Measurements from ENCODE around the gene ABLIM1.

Gene ABLIM1

DNA sequence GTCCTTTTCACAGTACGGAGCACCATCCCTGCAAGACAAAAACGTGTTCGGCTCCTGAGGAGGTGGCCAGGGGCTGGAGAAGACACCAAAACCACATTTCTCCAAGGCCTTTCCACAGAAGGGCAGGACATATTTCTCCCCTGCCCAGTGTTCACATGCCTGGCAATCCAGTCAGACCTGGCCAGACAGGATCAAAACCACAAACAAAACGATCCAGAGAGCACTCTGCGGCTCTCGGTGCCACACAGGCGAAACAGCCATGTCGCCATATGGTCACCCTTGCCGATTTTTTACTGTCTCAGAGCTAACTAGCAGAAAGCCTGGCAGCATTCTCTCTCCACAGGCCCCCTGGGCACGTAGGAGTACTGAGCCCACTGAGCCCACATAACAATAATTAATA, 113.0 kb downstream of the ABLIM1 start:
- DNase-seq (ENCODE audit: low spot score) = no peak

- no peak for DNase-seq (ENCODE audit: low spot score)
Measured at GRCh38 chr10:114544045-114544659, 113.9 kb downstream of the ABLIM1 start.

DNA sequence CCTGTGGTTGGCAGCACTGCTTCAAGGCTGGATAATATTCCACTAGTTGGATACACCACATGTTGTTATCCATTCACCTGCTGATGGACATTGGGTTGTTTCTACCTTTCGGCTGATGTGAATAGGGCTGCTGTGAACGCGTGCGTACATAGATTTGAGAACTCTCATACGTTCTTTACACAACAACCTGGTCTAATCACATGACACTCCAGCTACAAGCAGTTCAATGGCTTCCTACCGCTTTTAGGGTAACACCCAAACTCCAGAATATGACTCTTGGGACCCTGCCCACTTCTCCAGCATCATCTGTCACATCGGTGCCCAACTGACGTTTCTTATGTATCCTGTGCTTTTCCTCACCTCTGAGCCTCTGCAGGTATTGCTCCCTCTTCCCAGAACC, 114.6 kb downstream of the ABLIM1 start:
- DNase-seq (ENCODE audit: low spot score) = no peak

DNA sequence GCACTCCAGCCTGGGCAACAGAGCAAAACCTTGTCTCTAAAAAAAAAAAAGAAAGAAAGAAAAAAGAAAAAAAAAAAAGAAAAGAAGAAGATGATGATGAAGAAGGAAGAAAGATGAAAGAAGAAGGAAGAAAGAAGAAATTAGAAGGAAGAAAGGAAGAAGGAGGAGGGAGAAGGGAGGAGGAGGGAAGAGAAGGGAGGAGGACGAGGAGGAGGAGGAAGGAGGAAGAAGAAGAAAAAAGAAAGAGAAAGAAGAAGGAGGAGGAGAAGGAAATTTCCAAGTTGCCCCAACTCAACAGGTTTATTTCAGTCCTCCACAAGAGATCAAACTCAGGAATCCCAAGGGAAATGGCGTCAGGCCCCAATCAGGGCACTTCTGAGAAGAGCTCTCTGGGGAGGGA, 115.7 kb downstream of the ABLIM1 start:
- no peak for DNase-seq (ENCODE audit: low spot score)

DNA sequence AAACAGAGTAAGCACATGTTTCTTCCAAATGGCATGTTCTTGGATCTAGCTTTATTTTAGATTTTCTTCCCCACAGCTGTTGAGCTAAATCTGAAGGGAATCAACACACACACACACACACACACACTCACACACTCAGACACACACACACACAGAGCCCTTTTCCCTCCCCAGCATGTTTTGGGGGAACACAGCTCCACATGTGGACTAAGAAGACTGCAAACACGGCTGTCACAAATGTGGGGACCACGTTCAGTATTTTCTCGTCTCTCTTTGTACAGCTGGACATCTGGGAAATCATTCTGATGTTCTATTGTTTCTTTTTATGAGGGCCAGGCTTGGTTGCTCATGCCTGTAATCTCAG, 116.3 kb downstream of the ABLIM1 start:
- DNase-seq (ENCODE audit: low spot score) = no peak

GRCh38 chr10:114541081-114541796, 116.8 kb downstream of the ABLIM1 start:
- DNase-seq (ENCODE audit: low spot score) = no peak

GRCh38 chr10:114540236-114540635, 117.8 kb downstream of the ABLIM1 start:
- no peak for DNase-seq (ENCODE audit: low spot score)

GRCh38 chr10:114539623-114540022, 118.5 kb downstream of the ABLIM1 start:
- no peak for DNase-seq (ENCODE audit: low spot score)

GRCh38 chr10:114538181-114538906, 119.7 kb downstream of the ABLIM1 start:
- DNase-seq (ENCODE audit: low spot score) = no peak

DNA sequence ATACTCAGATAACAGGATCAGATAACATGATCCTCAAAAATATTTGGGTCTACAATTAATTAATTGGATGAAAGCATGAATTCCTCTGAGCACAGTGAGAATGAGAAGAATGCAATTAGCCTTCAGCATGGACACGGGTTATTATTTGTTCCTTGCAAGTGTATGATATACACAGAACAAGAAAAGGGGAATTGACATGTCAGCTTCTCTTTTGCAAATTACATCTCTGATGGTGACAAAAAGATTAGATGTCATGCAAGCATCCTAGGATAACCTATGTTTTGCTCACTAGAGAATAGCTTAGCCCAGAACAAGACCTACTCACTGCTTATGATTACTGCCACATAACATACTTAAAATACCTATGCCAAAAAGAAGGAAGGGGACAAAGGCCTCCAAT, 120.3 kb downstream of the ABLIM1 start:
- no peak for DNase-seq (ENCODE audit: low spot score)

- DNase-seq (ENCODE audit: low spot score) = no peak
Measured at GRCh38 chr10:114534571-114534981, 123.5 kb downstream of the ABLIM1 start.

GRCh38 chr10:114532226-114532625, 125.8 kb downstream of the ABLIM1 start:
- no peak for DNase-seq (ENCODE audit: low spot score)

- DNase-seq (ENCODE audit: low spot score) = peak; percentile 63
Measured at GRCh38 chr10:114526504-114527238, 131.4 kb downstream of the ABLIM1 start.

GRCh38 chr10:114526126-114526503, 132.0 kb downstream of the ABLIM1 start:
- no peak for DNase-seq (ENCODE audit: low spot score)

DNA sequence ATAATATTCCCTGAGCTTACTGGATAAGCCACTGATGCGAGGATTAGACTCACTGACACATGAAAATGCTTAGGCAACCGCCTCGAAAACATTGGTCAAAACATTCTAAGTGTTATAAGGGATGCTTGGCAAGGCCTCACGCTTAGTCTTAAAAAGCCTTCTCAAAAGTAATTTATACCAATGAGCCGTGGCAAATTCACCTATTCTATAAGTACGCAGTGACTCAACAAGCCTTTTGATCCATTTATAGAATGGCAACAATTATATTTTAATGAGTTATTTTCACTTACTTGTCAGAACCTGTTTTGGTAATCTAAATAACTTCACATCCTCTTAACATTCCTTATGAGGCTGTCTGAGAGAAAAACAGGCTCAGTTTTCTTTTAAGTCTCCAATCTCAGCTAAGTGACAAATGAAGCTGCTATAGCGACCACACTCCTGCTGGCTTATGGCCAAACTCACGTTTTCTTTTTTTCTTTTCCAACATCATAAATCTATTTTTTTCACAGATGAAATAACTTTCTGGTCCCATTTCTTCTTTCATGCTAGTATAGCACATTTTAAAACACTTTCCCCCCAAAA, 132.6 kb downstream of the ABLIM1 start:
- DNase-seq (ENCODE audit: low spot score) = no peak

DNA sequence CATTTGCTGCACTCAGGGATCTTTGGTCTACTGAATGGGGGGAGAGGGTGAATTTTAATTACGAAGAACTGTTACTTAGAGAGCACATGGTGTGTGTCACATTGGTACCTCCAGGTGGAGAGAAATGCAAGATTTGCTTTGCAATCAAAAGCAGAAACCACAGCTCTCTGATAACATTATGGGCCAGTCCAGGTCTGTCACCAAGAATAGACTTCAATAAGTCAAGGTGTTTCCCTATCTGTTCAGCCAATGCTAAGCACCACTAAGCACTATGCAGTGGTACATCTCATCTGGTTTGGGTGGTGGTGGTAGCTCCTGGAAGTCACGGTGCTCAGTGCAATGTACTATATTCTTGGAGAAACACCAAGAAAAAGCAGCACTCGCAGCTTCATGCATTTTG, 134.2 kb downstream of the ABLIM1 start:
- no peak for DNase-seq (ENCODE audit: low spot score)

DNA sequence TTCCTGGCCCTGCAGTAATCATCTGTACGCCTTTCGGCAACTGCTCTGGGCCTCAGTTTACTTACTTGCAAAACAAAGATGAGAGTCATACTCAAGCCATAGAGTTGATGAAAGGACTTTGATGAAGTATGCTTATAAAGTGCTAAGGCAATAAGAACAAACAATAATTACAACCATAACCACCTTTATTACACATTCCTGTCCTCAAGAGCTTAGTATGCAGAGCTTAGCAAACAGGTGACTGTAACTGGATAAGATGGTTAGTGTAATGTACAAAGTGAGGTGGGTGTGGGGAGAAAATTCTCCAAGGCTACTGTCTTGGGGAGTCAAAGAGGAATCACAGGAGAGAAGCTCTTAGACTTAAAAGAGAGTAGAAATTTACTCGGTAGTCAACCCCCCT, 136.8 kb downstream of the ABLIM1 start:
- DNase-seq (ENCODE audit: low spot score) = no peak

DNA sequence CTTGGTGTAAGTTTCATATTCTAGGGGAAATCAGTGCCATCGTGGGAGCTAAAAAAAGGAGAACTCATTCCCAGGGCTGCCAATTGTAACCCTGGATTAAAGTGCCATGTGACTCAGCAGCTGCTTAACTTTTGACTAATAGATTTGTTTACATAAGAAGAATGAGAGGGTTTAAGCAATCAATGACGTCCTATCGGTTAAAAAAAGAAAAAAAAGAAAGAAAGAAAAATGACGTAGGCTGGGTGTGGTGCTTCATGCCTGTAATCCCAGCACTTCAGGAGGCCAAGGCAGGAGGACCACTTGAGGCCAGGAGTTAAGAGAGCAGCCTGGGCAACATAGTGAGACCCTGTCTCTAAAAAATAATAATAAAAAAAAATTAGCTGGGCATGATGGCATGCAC, 137.6 kb downstream of the ABLIM1 start:
- DNase-seq (ENCODE audit: low spot score) = no peak

DNA sequence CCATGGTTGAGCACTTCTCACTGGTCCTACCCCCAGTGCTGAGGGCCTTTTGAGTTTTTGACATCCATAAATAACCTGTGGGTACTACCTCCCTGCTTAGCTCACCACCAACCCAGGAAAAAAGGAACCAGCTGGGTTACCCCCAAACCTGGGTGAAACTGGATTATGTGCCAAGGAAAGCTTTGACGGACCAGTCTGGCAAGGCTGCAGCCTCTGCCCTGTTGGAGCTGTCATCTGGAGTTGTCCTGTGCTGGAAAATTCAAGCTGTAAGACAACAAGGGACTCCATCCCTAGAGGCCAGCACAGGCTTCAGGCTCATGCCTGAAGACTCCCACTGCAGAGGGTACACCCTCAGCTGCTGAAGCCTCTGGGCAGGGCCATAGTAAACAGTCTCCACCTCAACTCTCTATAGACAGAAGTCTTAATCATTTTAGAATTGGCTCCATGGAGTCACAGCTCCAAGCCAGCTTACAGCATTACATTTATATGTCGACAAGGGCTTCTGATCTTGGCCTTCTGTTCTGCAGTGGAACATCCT, 138.2 kb downstream of the ABLIM1 start:
- no peak for DNase-seq (ENCODE audit: low spot score)

DNA sequence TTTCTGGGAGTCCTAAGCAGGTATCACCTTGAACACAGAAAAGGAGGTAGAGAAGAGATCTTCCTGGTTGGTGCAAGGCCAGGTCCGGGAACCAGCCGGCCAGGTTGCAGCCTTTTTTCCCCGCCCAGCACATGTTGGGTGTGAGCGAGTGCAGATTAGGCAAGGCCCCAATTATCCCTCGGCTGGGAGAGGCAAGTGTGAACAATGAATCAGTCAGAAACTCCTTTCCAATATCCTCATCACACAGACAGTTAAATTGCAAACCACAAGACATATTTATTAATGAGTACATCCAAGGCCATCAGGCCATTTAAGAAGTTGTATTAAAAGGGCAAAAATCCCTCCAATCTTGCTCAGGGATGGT, 138.8 kb downstream of the ABLIM1 start:
- DNase-seq (ENCODE audit: low spot score) = no peak

DNA sequence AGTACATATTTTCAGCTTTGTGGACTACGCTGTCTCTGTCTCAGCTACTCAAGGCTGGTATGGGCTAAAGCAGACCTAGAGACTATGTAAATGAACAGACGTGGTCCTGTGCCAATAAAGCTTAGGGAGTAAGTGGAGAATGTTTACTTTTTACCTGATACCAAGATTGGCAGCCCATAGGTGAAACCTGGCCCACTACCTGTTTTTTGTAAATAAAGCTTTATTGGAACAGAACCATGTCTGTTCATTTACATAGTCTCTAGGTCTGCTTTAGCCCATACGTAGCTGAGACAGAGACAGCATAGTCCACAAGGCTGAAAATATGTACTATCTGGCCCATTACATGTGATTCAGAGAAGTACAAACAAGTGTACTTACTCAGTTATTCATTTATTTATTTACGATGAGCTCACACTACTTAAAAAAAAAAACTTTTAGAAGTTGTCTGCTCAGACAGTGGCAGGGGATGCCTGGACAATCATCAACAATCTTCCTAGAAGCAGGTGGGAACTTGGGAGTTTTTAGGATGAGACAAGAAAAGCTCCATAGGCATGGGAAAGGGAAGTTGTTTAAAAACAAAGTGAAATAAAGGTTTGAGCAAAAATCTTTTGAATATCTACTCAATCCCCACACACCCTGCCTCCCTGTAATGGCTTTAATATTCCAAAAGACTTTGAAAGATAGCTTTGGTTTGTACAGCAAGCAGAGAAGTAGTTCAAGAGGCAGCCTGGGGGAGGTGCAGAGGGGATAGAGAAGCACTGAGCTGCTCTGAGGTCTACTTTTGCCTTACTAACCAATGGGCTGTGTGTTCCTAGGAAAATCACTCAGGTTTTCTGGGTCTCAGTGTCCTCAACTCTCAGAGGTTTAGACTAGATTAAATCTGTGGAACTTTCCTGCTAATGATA, 139.4 kb downstream of the ABLIM1 start:
- no peak for DNase-seq (ENCODE audit: low spot score)
